A673 (cell line): Measurements from ENCODE around the gene HSPD1. TPM values are rescaled to one million over a fixed set of nuclear protein-coding genes. Genes with fewer than 3 reads are reported as not detected.
A peak's percentile ranks its signal among the peaks of the same experiment; 100 is the strongest.

Experiments used
- BruUV-seq: library from RNA; stranded (reverse); fragments of 400-500 nt; replicated peaks from 2 replicates; lab custom pipeline; 2021; lab: Mats Ljungman, UMichigan
- CTCF ChIA-PET: fragments of 300-600 bp; sonication (Branson Sonifier 250); formaldehyde crosslinking; loops from one replicate; lab custom pipeline; 2022; ENCODE audit warnings: antibody characterized with exemption; lab: Charles Lee
- POLR2A ChIA-PET: fragments of 300-600 bp; sonication (Branson Sonifier 250); formaldehyde crosslinking; loops from one replicate; lab custom pipeline; 2022; ENCODE audit warnings: antibody characterized with exemption; ENCODE audit not compliant: low non-redundant PET; lab: Charles Lee
- DNase-seq: peaks from one replicate; pipeline ENCODE4 v3.0.0-alpha.2; 2015; ENCODE audit warnings: low spot score
- H3K27ac ChIP-seq: fragments of 200-600 bp; sonication (generic); 2 replicates; pipeline ENCODE4 v1.5.1; 2016; ENCODE audit warnings: mixed run types, low read depth, mild to moderate bottlenecking, mixed read lengths, antibody characterized with exemption, low read length; ENCODE audit not compliant: poor library complexity, severe bottlenecking
- H3K27me3 ChIP-seq: fragments of 200-600 bp; sonication (generic); replicated peaks from 2 replicates; pipeline ENCODE4 v1.6.1; 2017; ENCODE audit warnings: mixed run types, low read depth, mild to moderate bottlenecking, mixed read lengths, antibody characterized with exemption, low read length; ENCODE audit not compliant: insufficient read depth, poor library complexity
- H3K36me3 ChIP-seq: fragments of 200-600 bp; sonication (generic); 2 replicates; pipeline ENCODE4 v1.6.1; 2016; ENCODE audit warnings: mixed run types, mild to moderate bottlenecking, mixed read lengths, antibody characterized with exemption, low read length; ENCODE audit not compliant: insufficient read depth, poor library complexity, severe bottlenecking
- H3K4me1 ChIP-seq: fragments of 200-600 bp; sonication (generic); 2 replicates; pipeline ENCODE4 v1.6.1; 2017; ENCODE audit warnings: mixed run types, mild to moderate bottlenecking, mixed read lengths, antibody characterized with exemption, low read length; ENCODE audit not compliant: insufficient read depth, poor library complexity, severe bottlenecking
- H3K4me3 ChIP-seq: fragments of 200-600 bp; sonication (generic); 2 replicates; pipeline ENCODE4 v1.5.1; 2016; ENCODE audit warnings: low read depth, mixed run types, mild to moderate bottlenecking, mixed read lengths, low read length; ENCODE audit not compliant: poor library complexity, severe bottlenecking
- H3K9me3 ChIP-seq: fragments of 200-600 bp; sonication (generic); 2 replicates; pipeline ENCODE4 v1.6.1; 2016; ENCODE audit warnings: mixed run types, low read depth, mild to moderate bottlenecking, mixed read lengths, antibody characterized with exemption, low read length; ENCODE audit not compliant: poor library complexity, severe bottlenecking
- EZH2 ChIP-seq: fragments of 200-600 bp; sonication (generic); IDR thresholded peaks from 2 replicates; pipeline ENCODE4 v1.6.1; 2017; ENCODE audit warnings: borderline replicate concordance, low read depth, mild to moderate bottlenecking, mixed read lengths, antibody characterized with exemption, low read length; ENCODE audit not compliant: poor library complexity, severe bottlenecking
- intact Hi-C: fragments of 100-400 bp; cut with micrococcal nuclease; formaldehyde crosslinking; loops from one replicate; pipeline ENCODE4 v1.10.0; 2022; ENCODE audit not compliant: unreplicated experiment
- total RNA-seq: library from RNA; stranded (reverse); gene quantifications from 2 replicates; pipeline ENCODE4 v1.2.3, GENCODE V29; 2021
- TF ChIP-seq, protein P1 (sequence below): fragments of 300-800, 200-600 bp; sonication (generic); conservative IDR thresholded peaks from 2 replicates; pipeline ENCODE4 v1.5.1; 2017; ENCODE audit warnings: low read depth, mild to moderate bottlenecking, antibody characterized with exemption, low read length, moderate library complexity, mixed read lengths

HSPD1 gene
- total RNA-seq, 1 experiment from 2014 or later = 812 TPM

DNA sequence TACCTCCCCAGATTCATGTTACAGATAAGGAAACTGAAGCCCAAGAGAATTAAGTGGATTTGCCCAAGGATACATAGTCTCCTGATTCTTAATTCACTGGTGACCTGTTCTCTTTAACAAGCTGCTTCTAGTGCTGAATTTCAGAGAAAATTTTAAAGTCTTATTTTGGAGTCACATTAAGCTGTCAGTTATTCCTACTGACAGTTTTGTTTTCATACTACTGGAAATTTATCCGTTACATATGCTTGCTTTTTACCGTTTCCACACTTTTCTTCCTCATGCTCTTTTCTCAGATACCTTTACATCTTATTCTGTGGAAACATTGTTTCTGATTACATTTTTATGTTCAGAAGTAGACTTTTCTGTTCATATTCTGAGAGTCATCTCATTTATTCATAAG lies 17.5 kb upstream of the HSPD1 start:
- Histone ChIP-seq H3K4me1 (peaks cover 4% of the 10 kb centered on the region), H3K9me3 (peaks cover 11% of the 10 kb centered on the region), H3K36me3 (peaks cover 6% of the 10 kb centered on the region), H3K27ac (peak overlapping the region; percentile 91), H3K27me3 (no peaks in the 10 kb centered on the region), H3K4me3 (peak overlapping the region; percentile 83)
- no peak for DNase-seq
- ChIA-PET CTCF (no interaction called here), POLR2A (interaction anchor here (0.5 kb wide), 1 partner anchor 33 kb away, joined by 6 read pairs; no protein-coding TSS in a partner anchor)
- TF ChIP-seq, protein P1, sequence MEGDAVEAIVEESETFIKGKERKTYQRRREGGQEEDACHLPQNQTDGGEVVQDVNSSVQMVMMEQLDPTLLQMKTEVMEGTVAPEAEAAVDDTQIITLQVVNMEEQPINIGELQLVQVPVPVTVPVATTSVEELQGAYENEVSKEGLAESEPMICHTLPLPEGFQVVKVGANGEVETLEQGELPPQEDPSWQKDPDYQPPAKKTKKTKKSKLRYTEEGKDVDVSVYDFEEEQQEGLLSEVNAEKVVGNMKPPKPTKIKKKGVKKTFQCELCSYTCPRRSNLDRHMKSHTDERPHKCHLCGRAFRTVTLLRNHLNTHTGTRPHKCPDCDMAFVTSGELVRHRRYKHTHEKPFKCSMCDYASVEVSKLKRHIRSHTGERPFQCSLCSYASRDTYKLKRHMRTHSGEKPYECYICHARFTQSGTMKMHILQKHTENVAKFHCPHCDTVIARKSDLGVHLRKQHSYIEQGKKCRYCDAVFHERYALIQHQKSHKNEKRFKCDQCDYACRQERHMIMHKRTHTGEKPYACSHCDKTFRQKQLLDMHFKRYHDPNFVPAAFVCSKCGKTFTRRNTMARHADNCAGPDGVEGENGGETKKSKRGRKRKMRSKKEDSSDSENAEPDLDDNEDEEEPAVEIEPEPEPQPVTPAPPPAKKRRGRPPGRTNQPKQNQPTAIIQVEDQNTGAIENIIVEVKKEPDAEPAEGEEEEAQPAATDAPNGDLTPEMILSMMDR = no peak
- no TSS peak for BruUV-seq
- intact Hi-C loops = no loop called here

- peak; percentile 14 for DNase-seq
- no peaks in the 10 kb centered on the region for H3K27me3 ChIP-seq
- H3K4me1 ChIP-seq = peaks cover 4% of the 10 kb centered on the region
- peak overlapping the region; percentile 91 for H3K27ac ChIP-seq
- H3K36me3 ChIP-seq = peaks cover 6% of the 10 kb centered on the region
- ChIA-PET CTCF (interaction anchor here (0.5 kb wide), 1 partner anchor 9 kb away, joined by 3 read pairs; no protein-coding TSS in a partner anchor), POLR2A (interaction anchor here (0.5 kb wide), 1 partner anchor 32 kb away, joined by 6 read pairs; no protein-coding TSS in a partner anchor)
- no peak for TF ChIP-seq EZH2
- TF ChIP-seq, protein P1 = no peak
- intact Hi-C loops = no loop called here
- no TSS peak for BruUV-seq
- H3K4me3 ChIP-seq = peak overlapping the region; percentile 83
- H3K9me3 ChIP-seq = peaks cover 11% of the 10 kb centered on the region
Observed at GRCh38 chr2:197516393-197516761, 16.7 kb upstream of the HSPD1 start.

- peak within 1 kb of the TSS; percentile 83 for H3K4me3 ChIP-seq
- POLR2A ChIA-PET = interaction anchor here (0.9 kb wide), 1 partner anchor 16 kb away, joined by 3 read pairs; the partner anchor contains the start of genes HSPD1 and HSPE1
- peak within 1 kb of the TSS; percentile 91 for H3K27ac ChIP-seq
Observed at GRCh38 chr2:197515739-197516392, 16.2 kb upstream of the HSPD1 start, which contains the start of gene MOB4. Gene MOB4 (plus strand): TSS chr2:197516066. CDS start chr2:197516087, 21 bp downstream.

More at GRCh38 chr2:197515739-197516392, 16.2 kb upstream of the HSPD1 start, which contains the start of gene MOB4:
- H3K36me3 ChIP-seq = peaks cover 6% of the 10 kb centered on the region
- TF ChIP-seq, protein P1 = no peak
- intact Hi-C loops = no loop called here
- CTCF ChIA-PET = interaction anchor here (0.5 kb wide), 1 partner anchor 9 kb away, joined by 3 read pairs; no protein-coding TSS in a partner anchor
- no TSS peak for BruUV-seq
- DNase-seq = peak; percentile 96
- peaks cover 4% of the 10 kb centered on the region for H3K4me1 ChIP-seq
- H3K27me3 ChIP-seq = no peaks in the 10 kb centered on the region
- peaks cover 7% of the 10 kb centered on the region for H3K9me3 ChIP-seq
